Karpas-422 (cell line): ENCODE measurements around the gene CRB2. TPM values are rescaled to one million over a fixed set of nuclear protein-coding genes. Genes with fewer than 3 reads are reported as not detected.
A peak's percentile ranks its signal among the peaks of the same experiment; 100 is the strongest.
"Not testable (repeated sequence)": the region's sequence is repeated elsewhere in the genome, so short reads cannot be mapped to it uniquely, and the experiment has no call there.

Experiments used
- DNase-seq: peaks from one replicate; pipeline ENCODE4 v3.0.0-alpha.2; 2015
- H2AFZ ChIP-seq: fragments of 200-600 bp; sonication (generic); 2 replicates; pipeline ENCODE4 v1.6.1; 2014; ENCODE audit warnings: antibody characterized with exemption, low read length, mixed read lengths
- H3K27ac ChIP-seq: fragments of 200-600 bp; sonication (generic); 2 replicates; pipeline ENCODE4 v1.5.1; 2014; ENCODE audit warnings: mild to moderate bottlenecking, low read length, moderate library complexity
- H3K27me3 ChIP-seq: fragments of 200-600 bp; sonication (generic); 2 replicates; pipeline ENCODE4 v1.6.1; 2014; ENCODE audit warnings: low read length, mixed read lengths
- H3K36me3 ChIP-seq: fragments of 200-600 bp; sonication (generic); 2 replicates; pipeline ENCODE4 v1.6.1; 2014; ENCODE audit warnings: low read length, mixed read lengths; ENCODE audit not compliant: insufficient read depth
- H3K4me1 ChIP-seq: fragments of 200-600 bp; sonication (generic); 2 replicates; pipeline ENCODE4 v1.6.1; 2014; ENCODE audit warnings: mild to moderate bottlenecking, low read length, mixed read lengths
- H3K4me2 ChIP-seq: fragments of 200-600 bp; sonication (generic); 2 replicates; pipeline ENCODE4 v1.6.1; 2014; ENCODE audit warnings: low read length, low read depth, mild to moderate bottlenecking; ENCODE audit not compliant: poor library complexity, severe bottlenecking
- H3K4me3 ChIP-seq: fragments of 200-600 bp; sonication (generic); 2 replicates; pipeline ENCODE4 v1.5.1; 2014; ENCODE audit warnings: mild to moderate bottlenecking, antibody characterized with exemption, low read length, mixed read lengths
- H3K79me2 ChIP-seq: fragments of 200-600 bp; sonication (generic); 2 replicates; pipeline ENCODE4 v1.6.1; 2014; ENCODE audit warnings: mild to moderate bottlenecking, low read length, mixed read lengths
- H3K9ac ChIP-seq: fragments of 200-600 bp; sonication (generic); 2 replicates; pipeline ENCODE4 v1.6.0; 2014; ENCODE audit warnings: low read length
- H3K9me2 ChIP-seq: fragments of 200-600 bp; sonication (generic), shearing (Covaris generic); replicated peaks from 2 replicates; pipeline ENCODE4 v1.6.0; 2014; ENCODE audit warnings: mild to moderate bottlenecking, low read length, moderate library complexity; ENCODE audit not compliant: insufficient read depth
- H3K9me3 ChIP-seq: fragments of 300-700, 200-600 bp; sonication (generic); 2 replicates; pipeline ENCODE4 v1.6.1; 2014; ENCODE audit warnings: low read length, mixed read lengths
- H4K20me1 ChIP-seq: fragments of 200-600 bp; sonication (generic); 2 replicates; pipeline ENCODE4 v1.6.1; 2014; ENCODE audit warnings: mild to moderate bottlenecking, antibody characterized with exemption, low read length, low read depth; ENCODE audit not compliant: insufficient read depth
- total RNA-seq: library from RNA; depleted of rRNA; stranded (reverse); fragments of >200 nt; shearing (Covaris generic); gene quantifications from 2 replicates; pipeline ENCODE4 v1.2.3, GENCODE V29; 2014; ENCODE audit warnings: low replicate concordance

CRB2 gene
- total RNA-seq, 1 experiment from 2014 or later: not detected

- Histone ChIP-seq H3K9me2 (no peaks in the 10 kb centered on the region), H3K79me2 (no peaks in the 10 kb centered on the region), H3K27ac (no peak overlapping the region), H3K36me3 (no peaks in the 10 kb centered on the region), H3K9ac (no peak overlapping the region), H3K4me2 (no peak overlapping the region), H3K4me1 (peaks cover 22% of the 10 kb centered on the region), H3K4me3 (no peak overlapping the region), H3K27me3 (no peaks in the 10 kb centered on the region), H2AFZ (no peak overlapping the region), H4K20me1 (no peaks in the 10 kb centered on the region), H3K9me3 (no peaks in the 10 kb centered on the region)
- no peak for DNase-seq
Measured at GRCh38 chr9:123324767-123325183, 31.2 kb upstream of the CRB2 start.

- H2AFZ ChIP-seq: peak overlapping the region; percentile 21; the same call in 1 of the 2 replicates
- no peaks in the 10 kb centered on the region for H3K9me2 ChIP-seq
- no peaks in the 10 kb centered on the region for H3K9me3 ChIP-seq
- no peak overlapping the region for H3K9ac ChIP-seq
- H3K4me2 ChIP-seq: peak overlapping the region; percentile 11
- no peaks in the 10 kb centered on the region for H3K36me3 ChIP-seq
- H3K79me2 ChIP-seq: no peaks in the 10 kb centered on the region
- H4K20me1 ChIP-seq: no peaks in the 10 kb centered on the region
- no peak overlapping the region for H3K4me3 ChIP-seq
- H3K27me3 ChIP-seq: no peaks in the 10 kb centered on the region
- no peak for DNase-seq
- no peak overlapping the region for H3K27ac ChIP-seq
- H3K4me1 ChIP-seq: peaks cover 22% of the 10 kb centered on the region
Measured at GRCh38 chr9:123326187-123326586, 29.8 kb upstream of the CRB2 start.

GRCh38 chr9:123326662-123327093 is 29.3 kb upstream of the CRB2 start:
- Histone ChIP-seq H3K9ac (no peak overlapping the region), H3K4me2 (peak overlapping the region; percentile 11), H3K79me2 (no peaks in the 10 kb centered on the region), H4K20me1 (no peaks in the 10 kb centered on the region), H3K27ac (no peak overlapping the region), H3K4me3 (no peak overlapping the region), H3K4me1 (peaks cover 22% of the 10 kb centered on the region), H3K9me2 (no peaks in the 10 kb centered on the region), H3K9me3 (no peaks in the 10 kb centered on the region), H3K27me3 (no peaks in the 10 kb centered on the region), H3K36me3 (no peaks in the 10 kb centered on the region), H2AFZ (peak overlapping the region; percentile 21; the same call in 1 of the 2 replicates)
- peak; percentile 72 for DNase-seq

- Histone ChIP-seq H3K27ac (no peak overlapping the region), H3K27me3 (no peaks in the 10 kb centered on the region), H3K4me1 (peaks cover 16% of the 10 kb centered on the region), H3K9ac (no peak overlapping the region), H3K4me3 (no peak overlapping the region), H3K36me3 (no peaks in the 10 kb centered on the region), H3K4me2 (no peak overlapping the region), H2AFZ (no peak overlapping the region), H3K9me2 (no peaks in the 10 kb centered on the region), H3K79me2 (no peaks in the 10 kb centered on the region), H4K20me1 (no peaks in the 10 kb centered on the region), H3K9me3 (no peaks in the 10 kb centered on the region)
- no peak for DNase-seq
Measured at GRCh38 chr9:123327697-123328100, 28.3 kb upstream of the CRB2 start.

- no peaks in the 10 kb centered on the region for H3K79me2 ChIP-seq
- no peaks in the 10 kb centered on the region for H4K20me1 ChIP-seq
- no peaks in the 10 kb centered on the region for H3K9me2 ChIP-seq
- no peaks in the 10 kb centered on the region for H3K27me3 ChIP-seq
- no peak overlapping the region for H3K27ac ChIP-seq
- DNase-seq: no peak
- H3K4me1 ChIP-seq: peaks cover 8% of the 10 kb centered on the region
- no peak overlapping the region for H3K4me2 ChIP-seq
- H3K4me3 ChIP-seq: no peak overlapping the region
- no peaks in the 10 kb centered on the region for H3K9me3 ChIP-seq
- H3K9ac ChIP-seq: no peak overlapping the region
- H2AFZ ChIP-seq: no peak overlapping the region
- H3K36me3 ChIP-seq: no peaks in the 10 kb centered on the region
Measured at GRCh38 chr9:123329329-123329955, 26.6 kb upstream of the CRB2 start.

- Histone ChIP-seq H3K27me3 (no peaks in the 10 kb centered on the region), H3K4me2 (no peak overlapping the region), H3K9me2 (no peaks in the 10 kb centered on the region), H3K4me1 (peaks cover 12% of the 10 kb centered on the region), H3K79me2 (no peaks in the 10 kb centered on the region), H3K27ac (no peak overlapping the region), H3K36me3 (no peaks in the 10 kb centered on the region), H4K20me1 (no peaks in the 10 kb centered on the region), H3K9ac (no peak overlapping the region), H3K9me3 (no peaks in the 10 kb centered on the region), H2AFZ (no peak overlapping the region), H3K4me3 (no peak overlapping the region)
- no peak for DNase-seq
Measured at GRCh38 chr9:123331346-123332060, 24.5 kb upstream of the CRB2 start.

GRCh38 chr9:123333058-123333669 is 22.8 kb upstream of the CRB2 start:
- not testable (repeated sequence) for H3K79me2 ChIP-seq, H4K20me1 ChIP-seq, H3K9ac ChIP-seq, H2AFZ ChIP-seq, H3K4me2 ChIP-seq, H3K9me2 ChIP-seq, DNase-seq, H3K4me3 ChIP-seq, H3K9me3 ChIP-seq, H3K27me3 ChIP-seq, H3K36me3 ChIP-seq, H3K27ac ChIP-seq
- H3K4me1 ChIP-seq: peaks cover 15% of the 10 kb centered on the region

- no peaks in the 10 kb centered on the region for H3K9me3 ChIP-seq
- no peak overlapping the region for H3K9ac ChIP-seq
- no peaks in the 10 kb centered on the region for H3K36me3 ChIP-seq
- H3K9me2 ChIP-seq: no peaks in the 10 kb centered on the region
- H4K20me1 ChIP-seq: no peaks in the 10 kb centered on the region
- H3K4me2 ChIP-seq: no peak overlapping the region
- H3K79me2 ChIP-seq: no peaks in the 10 kb centered on the region
- no peaks in the 10 kb centered on the region for H3K27me3 ChIP-seq
- no peak overlapping the region for H3K27ac ChIP-seq
- DNase-seq: no peak
- H3K4me3 ChIP-seq: no peak overlapping the region
- H2AFZ ChIP-seq: no peak overlapping the region
- H3K4me1 ChIP-seq: peaks cover 30% of the 10 kb centered on the region
Measured at GRCh38 chr9:123334639-123335038, 21.4 kb upstream of the CRB2 start.
